SU-DHL-6 (cell line): ENCODE results near the gene KRTAP19-8.

Experiments
- EZH2phosphoT487 ChIP-seq: fragments of 200-600 bp; sonication (generic), shearing (Covaris generic); conservative IDR thresholded peaks from 2 replicates; pipeline ENCODE4 v1.6.1; 2018; ENCODE audit warnings: mild to moderate bottlenecking, antibody characterized with exemption, low read length, moderate library complexity, mixed read lengths
- TF ChIP-seq, protein P1 (sequence below): fragments of 200-600 bp; sonication (generic); IDR thresholded peaks from one replicate; pipeline ENCODE4 v1.5.1; 2017; ENCODE audit warnings: antibody characterized with exemption, mild to moderate bottlenecking, low read length, moderate library complexity; ENCODE audit not compliant: insufficient read depth, poor library complexity, severe bottlenecking

DNA sequence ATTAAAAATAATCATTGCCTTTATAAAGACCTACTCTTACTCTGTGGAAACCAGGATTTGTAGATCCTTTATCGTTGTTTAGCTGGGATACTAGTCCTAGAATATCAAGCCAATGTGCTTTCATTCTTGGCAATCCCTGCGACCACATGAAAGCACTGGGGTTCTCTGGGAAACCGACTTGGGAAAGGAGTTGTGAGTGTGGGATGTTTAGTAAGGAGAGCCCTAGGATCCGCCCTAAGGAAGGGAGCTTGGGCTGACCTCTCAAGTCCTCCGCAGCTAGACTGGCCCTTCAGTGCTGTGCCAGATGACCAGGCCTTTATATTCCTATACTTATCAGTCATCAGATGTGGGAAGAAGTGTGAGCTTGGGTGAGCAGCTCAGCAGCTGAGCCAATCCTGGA is 5.2 kb upstream of the KRTAP19-8 start:
- TF ChIP-seq, protein P1, sequence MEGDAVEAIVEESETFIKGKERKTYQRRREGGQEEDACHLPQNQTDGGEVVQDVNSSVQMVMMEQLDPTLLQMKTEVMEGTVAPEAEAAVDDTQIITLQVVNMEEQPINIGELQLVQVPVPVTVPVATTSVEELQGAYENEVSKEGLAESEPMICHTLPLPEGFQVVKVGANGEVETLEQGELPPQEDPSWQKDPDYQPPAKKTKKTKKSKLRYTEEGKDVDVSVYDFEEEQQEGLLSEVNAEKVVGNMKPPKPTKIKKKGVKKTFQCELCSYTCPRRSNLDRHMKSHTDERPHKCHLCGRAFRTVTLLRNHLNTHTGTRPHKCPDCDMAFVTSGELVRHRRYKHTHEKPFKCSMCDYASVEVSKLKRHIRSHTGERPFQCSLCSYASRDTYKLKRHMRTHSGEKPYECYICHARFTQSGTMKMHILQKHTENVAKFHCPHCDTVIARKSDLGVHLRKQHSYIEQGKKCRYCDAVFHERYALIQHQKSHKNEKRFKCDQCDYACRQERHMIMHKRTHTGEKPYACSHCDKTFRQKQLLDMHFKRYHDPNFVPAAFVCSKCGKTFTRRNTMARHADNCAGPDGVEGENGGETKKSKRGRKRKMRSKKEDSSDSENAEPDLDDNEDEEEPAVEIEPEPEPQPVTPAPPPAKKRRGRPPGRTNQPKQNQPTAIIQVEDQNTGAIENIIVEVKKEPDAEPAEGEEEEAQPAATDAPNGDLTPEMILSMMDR: no peak
- no peak for TF ChIP-seq EZH2phosphoT487
